Amniotic epithelial cell (primary cell): ENCODE results near the gene BORCS5.
"Not testable (repeated sequence)": the region's sequence is repeated elsewhere in the genome, so short reads cannot be mapped to it uniquely, and the experiment has no call there.

Experiments used
- DNase-seq: peaks from one replicate; pipeline ENCODE4 v3.0.0-alpha.2; 2010; ENCODE audit warnings: low read depth

The BORCS5 gene

DNA sequence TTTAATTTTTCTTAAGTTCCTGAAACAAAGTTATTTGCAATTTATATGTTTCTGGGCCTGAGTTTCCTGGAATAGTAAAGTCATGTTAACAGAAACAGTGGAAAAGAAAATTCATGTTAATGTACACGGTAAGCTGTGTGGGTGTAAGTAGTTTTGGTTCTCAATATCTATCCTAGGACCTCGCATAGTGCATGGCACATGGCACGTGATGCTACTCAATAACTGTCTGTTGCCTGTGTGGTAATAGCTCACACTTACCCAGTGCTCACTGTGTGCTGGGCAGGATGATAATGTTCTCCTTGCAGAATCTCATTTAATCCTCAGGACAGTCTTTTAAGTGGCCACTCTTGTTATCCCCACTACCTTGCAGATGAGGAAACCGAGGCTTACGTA, 105.0 kb downstream of the BORCS5 start:
- DNase-seq = no peak

DNA sequence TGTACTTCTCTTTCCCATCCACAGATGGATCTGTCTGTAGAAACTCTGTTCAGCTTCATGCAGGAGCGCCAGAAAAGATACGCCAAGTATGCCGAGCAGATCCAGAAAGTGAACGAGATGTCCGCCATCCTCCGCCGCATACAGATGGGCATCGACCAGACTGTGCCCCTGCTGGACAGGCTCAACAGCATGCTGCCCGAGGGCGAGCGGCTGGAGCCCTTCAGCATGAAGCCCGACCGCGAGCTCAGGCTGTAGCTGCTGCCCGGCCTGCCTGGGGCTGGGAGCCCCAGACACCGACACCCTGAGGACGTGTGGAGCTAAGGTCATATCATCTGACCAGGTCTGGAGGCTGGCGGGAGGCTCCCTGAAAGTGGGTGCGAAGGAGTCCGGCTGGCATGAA, 108.6 kb downstream of the BORCS5 start:
- DNase-seq = no peak

GRCh38 chr12:12466157-12466556, 109.3 kb downstream of the BORCS5 start:
- DNase-seq = no peak

DNA sequence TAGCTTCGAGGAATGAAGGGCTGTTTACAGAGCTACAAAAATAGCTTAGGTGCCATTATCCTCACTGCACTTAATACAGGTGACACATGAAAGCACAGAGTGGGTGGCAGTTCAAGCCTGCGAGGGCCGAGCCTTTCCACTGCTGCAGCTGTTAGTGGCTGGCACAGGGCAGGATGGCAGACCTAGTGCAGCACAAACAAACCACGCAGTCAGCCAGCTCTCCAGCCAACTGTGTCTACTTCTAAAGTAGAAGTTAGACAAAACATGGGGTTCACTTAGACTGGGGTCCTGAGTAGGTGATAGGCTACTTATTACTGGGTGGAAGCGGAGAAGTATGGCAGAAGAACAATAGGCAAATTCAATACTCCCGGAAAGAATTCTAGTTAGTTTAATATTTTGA, 110.4 kb downstream of the BORCS5 start:
- DNase-seq = no peak

DNA sequence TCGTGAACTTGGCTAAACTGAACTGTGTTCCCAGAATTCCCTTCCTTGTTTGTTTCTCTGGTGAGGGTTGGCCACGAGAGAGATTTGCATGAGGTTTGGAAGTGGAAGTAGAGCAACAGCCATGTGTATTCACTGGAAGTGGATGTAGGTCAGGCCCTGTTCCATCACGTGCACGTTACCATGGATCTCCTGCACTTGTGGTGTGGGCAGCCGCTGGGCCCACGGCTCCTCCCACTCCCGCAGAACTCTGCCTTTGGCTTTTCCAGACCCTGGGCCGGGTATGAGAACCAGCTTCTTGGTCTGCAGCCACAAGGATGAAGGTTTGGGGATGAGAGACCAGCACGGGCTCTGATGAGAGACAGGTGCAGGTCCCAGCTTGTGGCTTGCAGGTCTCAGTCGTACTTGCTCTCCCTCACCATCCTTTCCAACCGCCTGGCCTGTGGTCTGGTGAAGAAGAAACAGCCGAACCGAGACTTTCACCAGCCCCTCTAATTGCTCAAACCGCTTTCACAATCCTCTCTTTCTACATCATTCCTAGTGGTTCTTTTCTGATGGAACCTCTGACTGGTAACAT, 110.9 kb downstream of the BORCS5 start:
- DNase-seq = no peak

- DNase-seq = no peak
Measured at GRCh38 chr12:12468575-12468974, 111.7 kb downstream of the BORCS5 start.

DNA sequence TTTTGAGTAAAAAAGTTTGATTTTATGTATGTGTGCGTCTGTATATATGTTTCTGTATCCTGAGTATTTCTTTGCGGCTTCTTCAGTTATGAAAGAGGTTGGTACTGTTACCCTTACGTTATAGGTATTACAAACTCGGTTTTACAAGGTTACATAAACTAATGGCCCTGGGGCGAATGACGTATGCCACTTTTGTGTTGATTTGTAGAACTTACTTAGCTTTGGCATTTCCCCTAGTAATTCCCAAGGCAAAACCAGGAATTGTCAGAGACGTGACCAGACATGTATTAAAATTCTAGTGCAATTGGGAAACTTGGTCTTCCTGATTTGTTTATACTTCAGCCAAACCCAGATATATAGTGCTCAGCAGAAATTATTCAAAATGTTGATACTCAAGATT, 112.5 kb downstream of the BORCS5 start:
- no peak for DNase-seq

- no peak for DNase-seq
Measured at GRCh38 chr12:12470751-12471306, 114.0 kb downstream of the BORCS5 start.

GRCh38 chr12:12471982-12472961, 115.4 kb downstream of the BORCS5 start:
- not testable (repeated sequence) for DNase-seq

- no peak for DNase-seq
Measured at GRCh38 chr12:12473223-12473622, 116.3 kb downstream of the BORCS5 start.

DNA sequence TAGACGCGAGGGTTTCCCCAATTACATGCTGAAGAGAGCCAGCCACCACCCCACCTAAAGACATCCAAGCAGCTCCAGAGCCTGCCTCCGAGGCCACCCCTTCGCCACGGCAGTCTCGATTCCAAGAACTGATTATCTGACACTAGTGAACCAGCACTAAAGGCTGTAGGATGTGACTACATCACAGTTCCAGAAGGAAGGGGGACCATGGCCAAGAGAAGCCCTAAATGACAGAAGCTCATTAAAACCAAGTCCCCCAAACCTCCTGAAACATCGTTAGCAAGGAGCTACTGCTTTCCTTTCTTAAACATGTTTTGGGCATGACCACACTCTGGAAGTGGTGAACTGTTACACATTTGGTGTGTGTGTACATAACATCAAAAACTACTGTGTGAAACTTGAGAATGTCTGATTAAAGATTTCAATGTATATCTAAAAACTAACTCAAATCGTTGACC, 117.6 kb downstream of the BORCS5 start:
- no peak for DNase-seq

- no peak for DNase-seq
Measured at GRCh38 chr12:12474931-12475795, 118.3 kb downstream of the BORCS5 start.

- no peak for DNase-seq
Measured at GRCh38 chr12:12476857-12477531, 120.1 kb downstream of the BORCS5 start.

GRCh38 chr12:12477532-12477890, 120.6 kb downstream of the BORCS5 start:
- no peak for DNase-seq

- no peak for DNase-seq
Measured at GRCh38 chr12:12480074-12480473, 123.2 kb downstream of the BORCS5 start.

DNA sequence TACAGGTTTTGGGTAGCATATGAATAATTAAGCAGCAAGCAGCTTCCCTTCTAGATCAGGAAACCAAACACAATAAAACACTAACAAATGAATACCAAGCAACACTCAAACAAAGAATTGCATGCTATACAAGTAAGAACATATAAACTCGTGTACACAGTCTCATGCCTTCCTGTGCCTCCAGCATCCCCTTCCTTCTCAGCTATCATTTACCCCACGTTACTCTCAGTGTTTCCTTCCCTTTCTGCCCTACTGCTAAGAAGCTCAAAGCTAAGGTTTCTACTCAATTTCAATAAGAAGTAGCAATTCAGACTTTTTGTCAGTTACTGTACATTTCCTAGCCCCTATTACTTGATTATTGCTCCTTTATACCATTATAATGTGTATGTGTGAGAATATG, 124.8 kb downstream of the BORCS5 start:
- DNase-seq = no peak

- no peak for DNase-seq
Measured at GRCh38 chr12:12482150-12482761, 125.4 kb downstream of the BORCS5 start.

DNA sequence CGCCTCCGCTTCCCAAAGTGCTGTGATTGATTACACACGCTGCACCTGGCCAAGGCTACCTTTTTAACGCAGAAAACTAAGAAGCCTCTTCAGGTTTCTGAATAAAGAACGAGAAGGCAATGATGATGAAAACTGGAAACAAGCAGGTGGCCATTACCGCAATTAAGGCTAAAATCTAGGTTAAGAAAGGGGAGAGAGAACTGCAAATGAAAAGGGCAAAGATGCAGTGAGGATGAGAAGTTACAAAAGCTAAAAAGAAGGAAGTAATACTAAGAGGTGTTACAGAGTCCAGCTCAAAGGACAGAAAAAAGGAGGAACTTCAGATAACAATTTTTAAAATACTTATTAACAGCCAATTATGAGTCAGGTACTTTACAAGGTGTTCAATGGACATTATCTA, 126.1 kb downstream of the BORCS5 start:
- DNase-seq = no peak

- no peak for DNase-seq
Measured at GRCh38 chr12:12483438-12483837, 126.6 kb downstream of the BORCS5 start.

- DNase-seq = no peak
Measured at GRCh38 chr12:12486661-12487240, 129.9 kb downstream of the BORCS5 start.

GRCh38 chr12:12487490-12487889, 130.6 kb downstream of the BORCS5 start:
- DNase-seq = no peak
